ENCODE data around the gene CD33. TPM values are rescaled to one million over a fixed set of nuclear protein-coding genes. Genes with fewer than 3 reads are reported as not detected.

The CD33 gene
- total RNA-seq, 2 donors from 2014 or later: 2.0 to 3.5 TPM

DNA sequence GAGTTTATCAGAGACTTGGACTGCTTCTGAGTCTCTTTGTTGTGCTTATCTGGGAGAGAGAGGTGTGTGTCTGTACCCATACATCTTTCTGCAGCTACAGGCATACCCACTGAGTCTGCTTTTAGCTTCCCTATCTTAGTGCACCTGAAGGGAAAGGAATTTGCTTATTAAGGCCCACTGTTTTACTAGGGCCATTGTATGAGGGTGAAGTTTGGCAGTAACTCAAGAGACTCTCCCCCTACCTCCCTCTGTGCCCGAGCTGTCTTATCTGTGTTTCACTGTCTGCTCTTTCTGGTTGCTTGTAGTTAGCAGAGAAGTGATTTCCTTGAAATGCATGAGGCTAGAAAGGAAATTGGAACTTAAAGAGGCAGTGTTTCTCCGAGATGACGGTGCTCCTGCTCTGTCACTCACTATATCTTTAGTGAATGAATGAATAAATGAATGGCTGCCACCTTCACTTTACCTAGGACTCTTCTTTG, 678 bp upstream of the CD33 start:
- Histone ChIP-seq H3K36me3 (no peaks in the 10 kb centered on the region), H3K9me3 (no peaks in the 10 kb centered on the region), H3K27me3 (no peaks in the 10 kb centered on the region), H3K9ac (ENCODE audit: low read depth in 2 of 2, low read length in 2 of 2) (no peak overlapping the region), H3K27ac (no peak overlapping the region), H3K4me1 (no peaks in the 10 kb centered on the region), H3K4me3 (no peak overlapping the region)
- no peak for DNase-seq
- TF ChIP-seq, protein P1, sequence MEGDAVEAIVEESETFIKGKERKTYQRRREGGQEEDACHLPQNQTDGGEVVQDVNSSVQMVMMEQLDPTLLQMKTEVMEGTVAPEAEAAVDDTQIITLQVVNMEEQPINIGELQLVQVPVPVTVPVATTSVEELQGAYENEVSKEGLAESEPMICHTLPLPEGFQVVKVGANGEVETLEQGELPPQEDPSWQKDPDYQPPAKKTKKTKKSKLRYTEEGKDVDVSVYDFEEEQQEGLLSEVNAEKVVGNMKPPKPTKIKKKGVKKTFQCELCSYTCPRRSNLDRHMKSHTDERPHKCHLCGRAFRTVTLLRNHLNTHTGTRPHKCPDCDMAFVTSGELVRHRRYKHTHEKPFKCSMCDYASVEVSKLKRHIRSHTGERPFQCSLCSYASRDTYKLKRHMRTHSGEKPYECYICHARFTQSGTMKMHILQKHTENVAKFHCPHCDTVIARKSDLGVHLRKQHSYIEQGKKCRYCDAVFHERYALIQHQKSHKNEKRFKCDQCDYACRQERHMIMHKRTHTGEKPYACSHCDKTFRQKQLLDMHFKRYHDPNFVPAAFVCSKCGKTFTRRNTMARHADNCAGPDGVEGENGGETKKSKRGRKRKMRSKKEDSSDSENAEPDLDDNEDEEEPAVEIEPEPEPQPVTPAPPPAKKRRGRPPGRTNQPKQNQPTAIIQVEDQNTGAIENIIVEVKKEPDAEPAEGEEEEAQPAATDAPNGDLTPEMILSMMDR (IDR thresholded peaks at IDR 0.05): no peak
- intact Hi-C loops (cut with DNase I): no loop called here

DNA sequence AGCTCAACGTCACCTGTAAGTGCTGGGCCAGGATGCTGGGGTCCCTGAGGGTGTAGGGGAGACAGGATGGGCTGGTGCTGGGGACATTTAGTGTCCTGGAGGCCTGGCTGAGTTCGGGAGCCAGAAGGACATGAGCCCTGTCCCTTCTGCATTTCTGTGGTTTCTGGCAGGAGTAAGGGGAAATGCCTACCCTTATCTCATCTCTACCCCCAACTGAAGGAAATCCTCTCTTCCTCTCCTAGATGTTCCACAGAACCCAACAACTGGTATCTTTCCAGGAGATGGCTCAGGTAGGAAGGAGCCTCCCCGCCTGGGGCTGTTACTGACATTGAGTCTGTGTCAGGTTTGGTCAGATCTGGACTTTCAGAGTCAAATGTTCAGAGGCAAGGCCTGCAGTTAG, 1.2 kb downstream of the CD33 start:
- H3K4me3 ChIP-seq: no peak overlapping the region
- no peaks in the 10 kb centered on the region for H3K4me1 ChIP-seq
- intact Hi-C loops (cut with DNase I): no loop called here
- H3K9me3 ChIP-seq: no peaks in the 10 kb centered on the region
- TF ChIP-seq, protein P1 (IDR thresholded peaks at IDR 0.05): no peak
- H3K9ac ChIP-seq (ENCODE audit: low read depth in 2 of 2, low read length in 2 of 2): no peak overlapping the region
- no peaks in the 10 kb centered on the region for H3K36me3 ChIP-seq
- H3K27me3 ChIP-seq: no peaks in the 10 kb centered on the region
- H3K27ac ChIP-seq: no peak overlapping the region
- DNase-seq: no peak

DNA sequence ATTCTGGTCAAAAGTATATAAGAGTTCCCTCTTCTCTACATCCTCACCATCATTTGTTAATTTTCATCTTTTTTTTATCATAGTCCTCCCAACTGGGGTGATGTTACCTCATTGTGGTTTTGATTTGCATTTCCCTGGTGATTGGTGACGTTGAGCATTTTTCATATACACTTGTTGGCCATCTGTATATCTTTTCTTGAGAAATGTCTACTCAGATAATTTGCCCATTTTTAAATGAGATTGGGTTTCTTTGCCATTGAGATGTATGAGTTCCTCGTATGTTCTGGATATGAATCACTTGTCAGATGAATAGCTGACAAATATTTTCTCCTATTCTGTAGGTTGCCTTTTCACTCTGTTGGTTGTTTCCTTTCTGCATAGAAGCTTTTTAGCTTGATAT, 2.4 kb downstream of the CD33 start:
- H3K36me3 ChIP-seq: no peaks in the 10 kb centered on the region
- no peak overlapping the region for H3K9ac ChIP-seq (ENCODE audit: low read depth in 2 of 2, low read length in 2 of 2)
- H3K27me3 ChIP-seq: no peaks in the 10 kb centered on the region
- no peak overlapping the region for H3K27ac ChIP-seq
- no peaks in the 10 kb centered on the region for H3K4me1 ChIP-seq
- TF ChIP-seq, protein P1 (IDR thresholded peaks at IDR 0.05): no peak
- H3K4me3 ChIP-seq: no peak overlapping the region
- intact Hi-C loops (cut with DNase I): no loop called here
- no peak for DNase-seq
- no peaks in the 10 kb centered on the region for H3K9me3 ChIP-seq

DNA sequence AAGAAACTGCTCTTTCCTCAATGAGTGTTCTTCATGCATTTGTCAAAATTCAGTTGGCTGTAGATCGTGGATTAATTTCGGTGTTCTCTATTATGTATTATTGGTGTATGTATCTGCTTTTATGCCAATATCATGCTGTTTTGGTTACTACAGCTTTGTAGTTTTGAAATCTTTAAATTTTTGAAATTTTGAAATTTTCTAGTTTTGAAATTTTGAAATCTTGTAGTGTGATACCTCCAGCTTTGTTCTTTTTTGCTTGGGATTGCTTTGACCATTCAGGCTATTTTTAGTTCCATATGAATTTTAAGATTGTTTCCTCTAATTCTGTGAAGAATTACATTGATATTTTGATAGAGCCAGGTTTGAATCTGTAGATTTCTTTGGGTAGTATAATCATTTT, 3.1 kb downstream of the CD33 start:
- Histone ChIP-seq H3K4me3 (no peak overlapping the region), H3K4me1 (no peaks in the 10 kb centered on the region), H3K9ac (ENCODE audit: low read depth in 2 of 2, low read length in 2 of 2) (no peak overlapping the region), H3K9me3 (no peaks in the 10 kb centered on the region), H3K27ac (no peak overlapping the region), H3K27me3 (no peaks in the 10 kb centered on the region), H3K36me3 (no peaks in the 10 kb centered on the region)
- DNase-seq: no peak
- intact Hi-C loops (cut with DNase I): no loop called here
- TF ChIP-seq, protein P1 (IDR thresholded peaks at IDR 0.05): no peak

DNA sequence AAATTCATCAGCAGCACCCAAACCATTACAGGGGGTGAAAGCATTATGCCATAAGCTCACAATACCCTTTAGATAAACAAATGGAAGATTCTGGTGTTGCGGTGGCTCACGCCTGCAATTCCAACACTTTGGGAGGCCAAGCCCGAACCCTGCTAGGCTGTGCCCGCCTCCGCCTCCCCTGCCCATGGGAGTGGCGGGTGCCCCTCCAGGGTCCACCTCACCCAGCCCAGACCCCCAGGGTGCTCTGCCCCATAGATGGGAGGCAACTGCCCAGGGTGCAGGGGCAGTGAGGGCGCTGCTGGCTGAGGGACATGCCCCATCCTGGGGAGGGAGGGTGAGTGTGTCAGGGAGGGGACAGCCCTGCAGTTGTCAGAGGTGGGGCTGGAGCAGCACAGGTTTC, 16.0 kb downstream of the CD33 start:
- H3K9me3 ChIP-seq: no peaks in the 10 kb centered on the region
- H3K27me3 ChIP-seq: no peaks in the 10 kb centered on the region
- H3K27ac ChIP-seq: no peak overlapping the region
- no peak overlapping the region for H3K4me3 ChIP-seq
- TF ChIP-seq, protein P1 (IDR thresholded peaks at IDR 0.05): no peak
- no peaks in the 10 kb centered on the region for H3K4me1 ChIP-seq
- no peak overlapping the region for H3K9ac ChIP-seq (ENCODE audit: low read depth in 2 of 2, low read length in 2 of 2)
- no peaks in the 10 kb centered on the region for H3K36me3 ChIP-seq
- intact Hi-C loops (cut with DNase I): no loop called here
- no peak for DNase-seq
